CD14-positive monocyte (primary cell): ENCODE data around the gene VIP. TPM values are rescaled to one million over a fixed set of nuclear protein-coding genes. Genes with fewer than 3 reads are reported as not detected.
A peak's percentile ranks its signal among the peaks of the same experiment; 100 is the strongest.
"Not testable (repeated sequence)": the region's sequence is repeated elsewhere in the genome, so short reads cannot be mapped to it uniquely, and the experiment has no call there.

ENCODE experiments used
- DNase-seq, 3 donors: peaks; one replicate each; pipeline ENCODE4 v3.0.0-alpha.2; 2011 to 2022
- H2AFZ ChIP-seq: 2 replicates; pipeline ENCODE4 v1.6.0; 2012; ENCODE audit warnings: mild to moderate bottlenecking, low read depth, low read length, inconsistent platforms; ENCODE audit not compliant: insufficient read depth, poor library complexity, severe bottlenecking
- H3K27ac ChIP-seq, 2 donors: 1 replicate in 1 of 2; 2 replicates in 1 of 2; pipeline ENCODE4 v1.5.1; 2012 to 2013; ENCODE audit warnings: low read length in 2 of 2, control low read depth in 1 of 2, inconsistent platforms in 1 of 2, low read depth in 1 of 2, mild to moderate bottlenecking in 1 of 2
- H3K27me3 ChIP-seq, 2 donors: one replicate each; pipeline versions ENCODE4 v1.6.0 to v1.6.1; 2011 to 2013; ENCODE audit warnings: low read length in 2 of 2; ENCODE audit not compliant: control insufficient read depth in 2 of 2, insufficient read depth in 2 of 2
- H3K36me3 ChIP-seq, 2 donors: replicated peaks in 1 of 2; 1 replicate in 1 of 2; 2 replicates in 1 of 2; pipeline versions ENCODE4 v1.5.1 to v1.6.1; 2012 to 2013; ENCODE audit warnings: low read length in 2 of 2, control low read depth in 1 of 2, inconsistent platforms in 1 of 2, mild to moderate bottlenecking in 1 of 2; ENCODE audit not compliant: insufficient read depth in 2 of 2, control insufficient read depth in 1 of 2
- H3K4me1 ChIP-seq, 2 donors: 1 replicate in 1 of 2; 2 replicates in 1 of 2; pipeline versions ENCODE4 v1.5.1 to v1.6.1; 2012 to 2013; ENCODE audit warnings: low read length in 2 of 2, control low read depth in 1 of 2, inconsistent platforms in 1 of 2, mild to moderate bottlenecking in 1 of 2, moderate library complexity in 1 of 2; ENCODE audit not compliant: insufficient read depth in 2 of 2, control insufficient read depth in 1 of 2
- H3K4me2 ChIP-seq: replicated peaks from 2 replicates; pipeline ENCODE3; 2012; ENCODE audit warnings: low read length, moderate library complexity, mild to moderate bottlenecking; ENCODE audit not compliant: poor library complexity, severe bottlenecking; ENCODE audit errors: extremely low read depth
- H3K4me3 ChIP-seq, 3 experiments: fragments of 200-600 bp in 1 of 3; sonication (generic) in 1 of 3; replicated peaks in 1 of 3; 1 replicate in 2 of 3; 2 replicates in 1 of 3; pipeline ENCODE4 v1.5.1; 2011 to 2013; ENCODE audit warnings: low read length in 3 of 3, mild to moderate bottlenecking in 3 of 3, control low read depth in 2 of 3, low read depth in 2 of 3, inconsistent platforms in 1 of 3, moderate library complexity in 1 of 3
- H3K79me2 ChIP-seq: 2 replicates; pipeline ENCODE4 v1.6.0; 2012; ENCODE audit warnings: mild to moderate bottlenecking, control low read depth, inconsistent platforms, low read length, moderate library complexity; ENCODE audit not compliant: insufficient read depth
- H3K9ac ChIP-seq: 2 replicates; pipeline ENCODE4 v1.6.0; 2017; ENCODE audit warnings: low read length, mild to moderate bottlenecking; ENCODE audit not compliant: insufficient read depth, poor library complexity, severe bottlenecking
- H3K9me3 ChIP-seq, 2 donors: replicated peaks in 1 of 2; 1 replicate in 1 of 2; 2 replicates in 1 of 2; pipeline versions ENCODE4 v1.5.1 to v1.6.1; 2012 to 2013; ENCODE audit warnings: low read length in 2 of 2, control low read depth in 1 of 2; ENCODE audit not compliant: control insufficient read depth in 1 of 2, insufficient read depth in 1 of 2
- H4K20me1 ChIP-seq: 2 replicates; pipeline ENCODE4 v1.6.0; 2012; ENCODE audit warnings: mild to moderate bottlenecking, low read length, control low read depth, moderate library complexity; ENCODE audit not compliant: insufficient read depth
- H3K27ac Mint-ChIP-seq, 7 donors: one replicate each; pipeline ENCODE4 v1.8.0; 2020; ENCODE audit warnings: mild to moderate bottlenecking in 7 of 7, mixed read lengths in 7 of 7, moderate library complexity in 6 of 7, inconsistent platforms in 2 of 7
- H3K27me3 Mint-ChIP-seq, 3 donors: one replicate each; pipeline ENCODE4 v1.8.0; 2021 to 2022; ENCODE audit warnings: low read depth in 3 of 3, mild to moderate bottlenecking in 3 of 3, mixed read lengths in 3 of 3, moderate library complexity in 3 of 3, inconsistent platforms in 1 of 3
- H3K36me3 Mint-ChIP-seq, 2 donors: one replicate each; pipeline ENCODE4 v1.8.0; 2020; ENCODE audit warnings: mixed read lengths in 2 of 2, inconsistent platforms in 1 of 2, mild to moderate bottlenecking in 1 of 2
- H3K4me1 Mint-ChIP-seq: one replicate; pipeline ENCODE4 v1.8.0; 2020; ENCODE audit warnings: mild to moderate bottlenecking, mixed read lengths
- H3K4me3 Mint-ChIP-seq, 2 donors: one replicate each; pipeline ENCODE4 v1.8.0; 2020; ENCODE audit warnings: mild to moderate bottlenecking in 2 of 2, mixed read lengths in 2 of 2, moderate library complexity in 1 of 2
- H3K9me3 Mint-ChIP-seq, 7 donors: one replicate each; pipeline ENCODE4 v1.8.0; 2020 to 2022; ENCODE audit warnings: mixed read lengths in 7 of 7, mild to moderate bottlenecking in 6 of 7, moderate library complexity in 6 of 7, inconsistent platforms in 2 of 7
- CTCF ChIP-seq: fragments of 200-600 bp; IDR thresholded peaks from one replicate; pipeline ENCODE4 v1.8.0; 2022; ENCODE audit warnings: antibody characterized with exemption, mild to moderate bottlenecking
- WGBS: methylation state at CpG from one replicate; pipeline ENCODE4 v1.1.5; 2013; ENCODE audit warnings: missing lambda C conversion rate; ENCODE audit not compliant: insufficient coverage; 5-methylcytosine and 5-hydroxymethylcytosine counted together
- intact Hi-C, 2 donors: fragments of 100-400 bp; cut with micrococcal nuclease; formaldehyde crosslinking; loops; one replicate each; pipeline versions ENCODE4 v1.15.0 to v1.15.1; 2023
- polyA plus RNA-seq, 3 donors: library from polyadenylated mRNA; depleted of rRNA in 1 of 3; unstranded in 2 of 3; stranded (reverse) in 1 of 3; fragments of 300-500 nt in 2 of 3; fragments of >200 nt in 1 of 3; fragmentation: Illumina TruSeq in 2 of 3; gene quantifications; 1 replicate in 2 of 3; 2 replicates in 1 of 3; pipeline ENCODE4 v1.2.3, GENCODE V29; 2012 to 2021

The VIP gene
- polyA plus RNA-seq, 3 donors: not detected

GRCh38 chr6:152701863-152702401 is 48.7 kb upstream of the VIP start:
- no peak overlapping the region for H3K9ac ChIP-seq
- H3K36me3 ChIP-seq: no peaks in the 10 kb centered on the region
- H3K27ac ChIP-seq: no peak overlapping the region
- no peak overlapping the region for H3K4me3 Mint-ChIP-seq
- no peak overlapping the region for H3K4me2 ChIP-seq
- intact Hi-C loops: no loop called here
- no peak for TF ChIP-seq CTCF
- peaks cover 7% of the 10 kb centered on the region for H3K4me1 Mint-ChIP-seq
- no peak for DNase-seq
- no peak overlapping the region for H2AFZ ChIP-seq
- 14% methylated on average over 2 of the region's 4 CpGs for WGBS
- peaks cover 6% of the 10 kb centered on the region in 2 donors for H3K27me3 ChIP-seq
- H3K79me2 ChIP-seq: no peaks in the 10 kb centered on the region
- H3K9me3 ChIP-seq: no peaks in the 10 kb centered on the region
- H3K9me3 Mint-ChIP-seq: no peaks in the 10 kb centered on the region
- H4K20me1 ChIP-seq: no peaks in the 10 kb centered on the region
- H3K27me3 Mint-ChIP-seq: peaks cover 2 to 15% (median 6%) of the 10 kb centered on the region in 3 donors
- peak overlapping the region in 1 of 7 donors; percentile 10 for H3K27ac Mint-ChIP-seq
- no peaks in the 10 kb centered on the region for H3K36me3 Mint-ChIP-seq
- H3K4me3 ChIP-seq: no peak overlapping the region
- H3K4me1 ChIP-seq: no peaks in the 10 kb centered on the region

- DNase-seq, H4K20me1 ChIP-seq, H2AFZ ChIP-seq, H3K4me3 ChIP-seq, H3K27ac ChIP-seq, intact Hi-C loops, H3K4me2 ChIP-seq, H3K4me1 Mint-ChIP-seq, H3K9me3 Mint-ChIP-seq, H3K36me3 Mint-ChIP-seq, H3K9me3 ChIP-seq, H3K9ac ChIP-seq, H3K4me1 ChIP-seq, H3K79me2 ChIP-seq, H3K4me3 Mint-ChIP-seq, H3K27me3 ChIP-seq, H3K27ac Mint-ChIP-seq, H3K36me3 ChIP-seq: not testable (repeated sequence)
- peaks cover 0 to 12% (median 5%) of the 10 kb centered on the region in 3 donors for H3K27me3 Mint-ChIP-seq
Measured at GRCh38 chr6:152703750-152704149, 46.8 kb upstream of the VIP start.
